ENCODE measurements around the gene UBASH3B.

The UBASH3B gene

DNA sequence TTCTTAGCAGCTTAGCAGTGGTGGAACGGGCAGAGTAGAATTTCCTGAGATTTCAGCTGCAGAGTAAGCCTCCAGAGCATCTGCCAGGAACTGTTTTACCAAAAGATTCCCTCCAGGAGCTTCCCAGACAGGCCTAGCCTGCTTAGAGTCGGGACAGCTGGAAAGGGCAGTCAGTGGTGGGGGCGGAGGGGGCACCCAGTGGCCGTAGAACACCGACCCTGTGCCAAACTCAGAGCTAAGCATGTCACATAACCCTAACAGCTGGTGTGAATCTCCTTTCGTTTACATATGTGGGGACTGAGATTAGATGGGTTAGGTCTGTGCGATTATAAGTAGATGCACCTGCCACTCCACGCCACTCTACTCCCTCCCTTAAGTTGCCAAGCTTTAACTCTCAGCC, 102.8 kb downstream of the UBASH3B start:
- no peaks in the 10 kb centered on the region for H3K27me3 ChIP-seq (ENCODE audit: insufficient read depth, poor library complexity, severe bottlenecking)
- H3K4me3 ChIP-seq (replicated peaks; ENCODE audit: insufficient read depth, low read length), result no peak overlapping the region
- H3K27ac ChIP-seq (replicated peaks), result no peak overlapping the region
- no peak for DNase-seq (ENCODE audit: low read depth in 1 of 2, low spot score in 1 of 2)
- TF ChIP-seq, protein P1, sequence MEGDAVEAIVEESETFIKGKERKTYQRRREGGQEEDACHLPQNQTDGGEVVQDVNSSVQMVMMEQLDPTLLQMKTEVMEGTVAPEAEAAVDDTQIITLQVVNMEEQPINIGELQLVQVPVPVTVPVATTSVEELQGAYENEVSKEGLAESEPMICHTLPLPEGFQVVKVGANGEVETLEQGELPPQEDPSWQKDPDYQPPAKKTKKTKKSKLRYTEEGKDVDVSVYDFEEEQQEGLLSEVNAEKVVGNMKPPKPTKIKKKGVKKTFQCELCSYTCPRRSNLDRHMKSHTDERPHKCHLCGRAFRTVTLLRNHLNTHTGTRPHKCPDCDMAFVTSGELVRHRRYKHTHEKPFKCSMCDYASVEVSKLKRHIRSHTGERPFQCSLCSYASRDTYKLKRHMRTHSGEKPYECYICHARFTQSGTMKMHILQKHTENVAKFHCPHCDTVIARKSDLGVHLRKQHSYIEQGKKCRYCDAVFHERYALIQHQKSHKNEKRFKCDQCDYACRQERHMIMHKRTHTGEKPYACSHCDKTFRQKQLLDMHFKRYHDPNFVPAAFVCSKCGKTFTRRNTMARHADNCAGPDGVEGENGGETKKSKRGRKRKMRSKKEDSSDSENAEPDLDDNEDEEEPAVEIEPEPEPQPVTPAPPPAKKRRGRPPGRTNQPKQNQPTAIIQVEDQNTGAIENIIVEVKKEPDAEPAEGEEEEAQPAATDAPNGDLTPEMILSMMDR (IDR thresholded peaks at IDR 0.05; ENCODE audit: insufficient read depth, low read length), result no peak
- TF ChIP-seq GABPA (IDR thresholded peaks at IDR 0.05; ENCODE audit: low read depth) (no peak), SPI1 (IDR thresholded peaks at IDR 0.05; ENCODE audit: borderline replicate concordance, low read depth) (no peak), POLR2AphosphoS5 (IDR thresholded peaks at IDR 0.05; ENCODE audit: low read depth) (no peak)
- TF ChIP-seq, protein P2, sequence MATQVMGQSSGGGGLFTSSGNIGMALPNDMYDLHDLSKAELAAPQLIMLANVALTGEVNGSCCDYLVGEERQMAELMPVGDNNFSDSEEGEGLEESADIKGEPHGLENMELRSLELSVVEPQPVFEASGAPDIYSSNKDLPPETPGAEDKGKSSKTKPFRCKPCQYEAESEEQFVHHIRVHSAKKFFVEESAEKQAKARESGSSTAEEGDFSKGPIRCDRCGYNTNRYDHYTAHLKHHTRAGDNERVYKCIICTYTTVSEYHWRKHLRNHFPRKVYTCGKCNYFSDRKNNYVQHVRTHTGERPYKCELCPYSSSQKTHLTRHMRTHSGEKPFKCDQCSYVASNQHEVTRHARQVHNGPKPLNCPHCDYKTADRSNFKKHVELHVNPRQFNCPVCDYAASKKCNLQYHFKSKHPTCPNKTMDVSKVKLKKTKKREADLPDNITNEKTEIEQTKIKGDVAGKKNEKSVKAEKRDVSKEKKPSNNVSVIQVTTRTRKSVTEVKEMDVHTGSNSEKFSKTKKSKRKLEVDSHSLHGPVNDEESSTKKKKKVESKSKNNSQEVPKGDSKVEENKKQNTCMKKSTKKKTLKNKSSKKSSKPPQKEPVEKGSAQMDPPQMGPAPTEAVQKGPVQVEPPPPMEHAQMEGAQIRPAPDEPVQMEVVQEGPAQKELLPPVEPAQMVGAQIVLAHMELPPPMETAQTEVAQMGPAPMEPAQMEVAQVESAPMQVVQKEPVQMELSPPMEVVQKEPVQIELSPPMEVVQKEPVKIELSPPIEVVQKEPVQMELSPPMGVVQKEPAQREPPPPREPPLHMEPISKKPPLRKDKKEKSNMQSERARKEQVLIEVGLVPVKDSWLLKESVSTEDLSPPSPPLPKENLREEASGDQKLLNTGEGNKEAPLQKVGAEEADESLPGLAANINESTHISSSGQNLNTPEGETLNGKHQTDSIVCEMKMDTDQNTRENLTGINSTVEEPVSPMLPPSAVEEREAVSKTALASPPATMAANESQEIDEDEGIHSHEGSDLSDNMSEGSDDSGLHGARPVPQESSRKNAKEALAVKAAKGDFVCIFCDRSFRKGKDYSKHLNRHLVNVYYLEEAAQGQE (IDR thresholded peaks at IDR 0.05; ENCODE audit: insufficient replicate concordance, low read depth), result no peak

DNA sequence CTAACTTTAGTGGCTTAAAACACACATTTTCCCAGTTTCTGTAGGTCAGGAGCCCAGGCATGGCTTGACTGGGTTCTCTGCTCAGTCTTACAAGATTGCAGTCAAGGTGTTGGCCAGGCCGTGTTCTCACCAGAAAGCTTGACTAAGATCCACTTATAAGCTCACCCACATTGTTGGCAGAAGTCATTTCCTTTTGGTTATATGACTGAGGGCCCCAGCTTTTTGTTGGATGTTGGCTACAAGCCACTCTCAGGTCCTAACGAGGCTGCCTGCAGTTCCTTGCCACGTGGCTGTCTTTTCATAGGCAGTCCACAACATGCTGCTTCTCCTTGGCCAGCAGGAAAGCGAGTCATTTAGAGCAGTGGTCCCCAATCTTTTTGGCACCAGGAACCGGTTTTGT, 103.5 kb downstream of the UBASH3B start:
- Histone ChIP-seq H3K27ac (replicated peaks) (no peak overlapping the region), H3K27me3 (ENCODE audit: insufficient read depth, poor library complexity, severe bottlenecking) (no peaks in the 10 kb centered on the region), H3K4me3 (replicated peaks; ENCODE audit: insufficient read depth, low read length) (no peak overlapping the region)
- DNase-seq (ENCODE audit: low read depth in 1 of 2, low spot score in 1 of 2), result no peak
- TF ChIP-seq, protein P1 (IDR thresholded peaks at IDR 0.05; ENCODE audit: insufficient read depth, low read length), result no peak
- TF ChIP-seq, protein P2 (IDR thresholded peaks at IDR 0.05; ENCODE audit: insufficient replicate concordance, low read depth), result no peak
- TF ChIP-seq SPI1 (IDR thresholded peaks at IDR 0.05; ENCODE audit: borderline replicate concordance, low read depth) (no peak), GABPA (IDR thresholded peaks at IDR 0.05; ENCODE audit: low read depth) (no peak), POLR2AphosphoS5 (IDR thresholded peaks at IDR 0.05; ENCODE audit: low read depth) (no peak)

DNA sequence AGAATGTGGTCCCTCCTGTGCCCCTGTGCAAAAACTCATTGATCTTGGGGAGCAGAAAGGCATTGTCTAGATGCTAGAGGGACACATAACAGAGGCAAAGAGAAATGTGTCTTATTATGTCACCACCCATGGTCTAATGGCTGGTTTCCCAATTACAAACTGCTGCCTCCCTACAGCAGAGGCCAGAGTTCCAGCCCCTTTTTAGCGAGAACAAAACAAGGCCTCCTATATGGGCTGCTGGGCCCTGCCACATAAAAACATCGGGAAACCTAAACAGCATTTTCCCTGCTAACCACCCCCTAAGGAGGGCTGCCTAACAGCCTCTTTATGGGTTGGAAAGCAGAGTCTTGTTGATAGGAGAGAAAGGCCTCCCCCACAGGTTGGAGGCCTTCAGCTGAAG, 107.6 kb downstream of the UBASH3B start:
- DNase-seq (ENCODE audit: low read depth in 1 of 2, low spot score in 1 of 2), result no peak
- no peak overlapping the region for H3K4me3 ChIP-seq (replicated peaks; ENCODE audit: insufficient read depth, low read length)

More for the DNA sequence above, 107.6 kb downstream of the UBASH3B start:
- H3K27me3 ChIP-seq (ENCODE audit: insufficient read depth, poor library complexity, severe bottlenecking), result no peaks in the 10 kb centered on the region
- H3K27ac ChIP-seq (replicated peaks), result no peak overlapping the region
- TF ChIP-seq POLR2AphosphoS5 (IDR thresholded peaks at IDR 0.05; ENCODE audit: low read depth) (no peak), GABPA (IDR thresholded peaks at IDR 0.05; ENCODE audit: low read depth) (no peak), SPI1 (IDR thresholded peaks at IDR 0.05; ENCODE audit: borderline replicate concordance, low read depth) (no peak)
- TF ChIP-seq, protein P1 (IDR thresholded peaks at IDR 0.05; ENCODE audit: insufficient read depth, low read length), result no peak
- TF ChIP-seq, protein P2 (IDR thresholded peaks at IDR 0.05; ENCODE audit: insufficient replicate concordance, low read depth), result no peak

All from HL-60 (cell line).